Fibroblast of lung (primary cell): ENCODE results near the gene UBN2. TPM values are rescaled to one million over a fixed set of nuclear protein-coding genes. Genes with fewer than 3 reads are reported as not detected.

Source experiments
- DNase-seq, 2 donors: peaks; one replicate each; pipeline versions ENCODE4 v3.0.0 to v3.0.0-alpha.2; 2010; ENCODE audit warnings: low read depth in 2 of 2
- H2AFZ ChIP-seq: 2 replicates; pipeline ENCODE4 v1.5.1; 2012; ENCODE audit warnings: low read length, control low read depth, inconsistent platforms
- H3K27ac ChIP-seq: 2 replicates; pipeline ENCODE4 v1.5.1; 2011; ENCODE audit warnings: low read length, control low read depth; ENCODE audit not compliant: insufficient read depth
- H3K27me3 ChIP-seq: 2 replicates; pipeline ENCODE4 v1.5.1; 2011; ENCODE audit warnings: mild to moderate bottlenecking, low read length; ENCODE audit not compliant: control insufficient read depth, insufficient read depth
- H3K36me3 ChIP-seq: 2 replicates; pipeline ENCODE4 v1.5.1; 2011; ENCODE audit warnings: low read length; ENCODE audit not compliant: control insufficient read depth, insufficient read depth
- H3K4me1 ChIP-seq: 2 replicates; pipeline ENCODE4 v1.5.1; 2011; ENCODE audit warnings: low read length; ENCODE audit not compliant: control insufficient read depth, insufficient read depth; ENCODE audit errors: extremely low read depth
- H3K4me2 ChIP-seq: 2 replicates; pipeline ENCODE4 v1.5.1; 2011; ENCODE audit warnings: low read length, control low read depth; ENCODE audit not compliant: insufficient read depth; ENCODE audit errors: extremely low read depth
- H3K4me3 ChIP-seq, 4 experiments: fragments of 200-600 bp in 1 of 4; sonication (generic) in 1 of 4; replicated peaks in 1 of 4; 2 replicates each; pipeline ENCODE4 v1.5.1; 2011 to 2016; ENCODE audit warnings: low read length in 4 of 4, low read depth in 3 of 4, mild to moderate bottlenecking in 3 of 4, control low read depth in 2 of 4, inconsistent platforms in 1 of 4, mixed read lengths in 1 of 4; ENCODE audit not compliant: insufficient read depth in 1 of 4; ENCODE audit errors: control extremely low read depth in 1 of 4
- H3K79me2 ChIP-seq: 2 replicates; pipeline ENCODE4 v1.5.1; 2012; ENCODE audit warnings: mild to moderate bottlenecking, low read length, inconsistent platforms; ENCODE audit not compliant: control insufficient read depth, insufficient read depth
- H3K9ac ChIP-seq: 2 replicates; pipeline ENCODE4 v1.5.1; 2011; ENCODE audit warnings: mild to moderate bottlenecking, low read length, control low read depth; ENCODE audit not compliant: insufficient read depth
- H3K9me3 ChIP-seq: 2 replicates; pipeline ENCODE4 v1.5.1; 2012; ENCODE audit warnings: low read depth, low read length; ENCODE audit not compliant: control insufficient read depth, insufficient read depth
- H4K20me1 ChIP-seq: 2 replicates; pipeline ENCODE4 v1.5.1; 2011; ENCODE audit warnings: low read length; ENCODE audit not compliant: control insufficient read depth, insufficient read depth; ENCODE audit errors: extremely low read depth
- EZH2 ChIP-seq: IDR thresholded peaks from 2 replicates; pipeline ENCODE4 v1.5.1; 2012; ENCODE audit warnings: low read length, control low read depth, mild to moderate bottlenecking; ENCODE audit errors: missing control alignments
- polyA plus RNA-seq, 2 donors: library from polyadenylated mRNA; depleted of rRNA in 1 of 2; stranded (reverse) in 1 of 2; unstranded in 1 of 2; fragments of >200 nt; gene quantifications; 2 replicates each; pipeline ENCODE4 v1.2.1, GENCODE V29; 2011 to 2012; ENCODE audit warnings: missing spikeins in 1 of 2
- total RNA-seq: library from RNA; depleted of rRNA; stranded (reverse); fragments of >200 nt; gene quantifications from 2 replicates; pipeline ENCODE4 v1.2.1, GENCODE V29; 2014
- TF ChIP-seq, protein P1 (sequence below), 2 donors: IDR thresholded peaks in 1 of 2; conservative IDR thresholded peaks in 1 of 2; 1 replicate in 1 of 2; 2 replicates in 1 of 2; pipeline ENCODE4 v1.5.1; 2011 to 2012; ENCODE audit warnings: low read length in 2 of 2, control low read depth in 1 of 2, inconsistent platforms in 1 of 2, low read depth in 1 of 2, mild to moderate bottlenecking in 1 of 2

Gene UBN2
- total and polyA plus RNA-seq, 2 donors (not counting 1 experiment from before 2014, with no cell fraction given), result 2.2 to 5.9 TPM

DNA sequence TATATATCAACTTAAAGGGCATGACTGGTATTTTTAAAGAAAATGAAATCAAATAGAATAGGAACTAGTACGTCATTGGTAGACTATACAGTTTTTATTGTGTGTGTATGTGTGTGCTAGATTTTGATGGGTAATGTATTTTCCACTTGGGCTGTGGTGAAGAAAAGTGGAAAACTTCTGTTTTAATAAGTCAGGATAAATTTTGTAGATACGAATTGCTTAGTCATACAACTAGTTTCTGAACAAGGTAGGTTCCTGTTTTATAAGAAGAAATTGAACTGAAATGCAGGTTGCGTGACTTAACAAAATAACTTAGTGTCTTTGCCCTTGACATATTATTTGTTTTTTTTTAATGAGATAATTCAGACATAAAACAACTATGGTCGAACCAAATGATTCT, 24.3 kb downstream of the UBN2 start:
- no peaks in the 10 kb centered on the region for H3K27me3 ChIP-seq

DNA sequence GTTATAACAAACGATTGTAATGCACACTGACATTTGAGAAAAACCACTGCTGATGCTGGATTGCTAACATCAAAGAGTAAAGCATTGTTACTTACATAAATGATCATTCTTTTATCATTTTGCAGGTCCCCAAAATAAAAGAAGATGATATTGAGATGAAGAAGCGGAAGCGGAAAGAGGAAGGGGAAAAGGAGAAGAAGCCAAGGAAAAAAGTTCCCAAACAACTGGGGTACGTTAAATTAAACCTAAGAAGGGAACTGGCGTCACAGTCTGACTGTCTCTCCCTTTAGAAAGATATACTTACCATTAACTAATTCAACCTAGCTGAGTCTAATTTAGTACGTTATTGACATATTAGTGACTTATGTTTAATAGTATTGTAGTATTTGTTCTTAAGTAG, 28.1 kb downstream of the UBN2 start:
- no peak overlapping the region for H2AFZ ChIP-seq
- no peak overlapping the region for H3K9ac ChIP-seq
- no peaks in the 10 kb centered on the region for H4K20me1 ChIP-seq
- no peaks in the 10 kb centered on the region for H3K9me3 ChIP-seq
- no peak overlapping the region for H3K4me3 ChIP-seq
- no peaks in the 10 kb centered on the region for H3K36me3 ChIP-seq
- no peaks in the 10 kb centered on the region for H3K27me3 ChIP-seq
- TF ChIP-seq, protein P1, sequence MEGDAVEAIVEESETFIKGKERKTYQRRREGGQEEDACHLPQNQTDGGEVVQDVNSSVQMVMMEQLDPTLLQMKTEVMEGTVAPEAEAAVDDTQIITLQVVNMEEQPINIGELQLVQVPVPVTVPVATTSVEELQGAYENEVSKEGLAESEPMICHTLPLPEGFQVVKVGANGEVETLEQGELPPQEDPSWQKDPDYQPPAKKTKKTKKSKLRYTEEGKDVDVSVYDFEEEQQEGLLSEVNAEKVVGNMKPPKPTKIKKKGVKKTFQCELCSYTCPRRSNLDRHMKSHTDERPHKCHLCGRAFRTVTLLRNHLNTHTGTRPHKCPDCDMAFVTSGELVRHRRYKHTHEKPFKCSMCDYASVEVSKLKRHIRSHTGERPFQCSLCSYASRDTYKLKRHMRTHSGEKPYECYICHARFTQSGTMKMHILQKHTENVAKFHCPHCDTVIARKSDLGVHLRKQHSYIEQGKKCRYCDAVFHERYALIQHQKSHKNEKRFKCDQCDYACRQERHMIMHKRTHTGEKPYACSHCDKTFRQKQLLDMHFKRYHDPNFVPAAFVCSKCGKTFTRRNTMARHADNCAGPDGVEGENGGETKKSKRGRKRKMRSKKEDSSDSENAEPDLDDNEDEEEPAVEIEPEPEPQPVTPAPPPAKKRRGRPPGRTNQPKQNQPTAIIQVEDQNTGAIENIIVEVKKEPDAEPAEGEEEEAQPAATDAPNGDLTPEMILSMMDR (conservative IDR thresholded peaks at IDR 0.05 in 1 of 2, IDR thresholded peaks at IDR 0.05 in 1 of 2; ENCODE audit: low read depth in 1 of 2, low read length in 2 of 2), result no peak
- H3K4me1 ChIP-seq, result no peaks in the 10 kb centered on the region
- H3K27ac ChIP-seq, result no peak overlapping the region
- H3K79me2 ChIP-seq, result no peaks in the 10 kb centered on the region
- no peak for DNase-seq
- H3K4me2 ChIP-seq, result no peak overlapping the region

More for the DNA sequence above, 24.3 kb downstream of the UBN2 start:
- no peaks in the 10 kb centered on the region for H4K20me1 ChIP-seq
- H3K9me3 ChIP-seq, result no peaks in the 10 kb centered on the region
- H3K4me3 ChIP-seq, result no peak overlapping the region
- TF ChIP-seq, protein P1 (conservative IDR thresholded peaks at IDR 0.05 in 1 of 2, IDR thresholded peaks at IDR 0.05 in 1 of 2; ENCODE audit: low read depth in 1 of 2, low read length in 2 of 2), result no peak
- TF ChIP-seq EZH2, result no peak
- H3K36me3 ChIP-seq, result peaks cover 3% of the 10 kb centered on the region
- no peaks in the 10 kb centered on the region for H3K4me1 ChIP-seq
- no peak for DNase-seq
- no peaks in the 10 kb centered on the region for H3K79me2 ChIP-seq
- no peak overlapping the region for H3K4me2 ChIP-seq
- no peak overlapping the region for H3K27ac ChIP-seq
- H2AFZ ChIP-seq, result no peak overlapping the region
- H3K9ac ChIP-seq, result no peak overlapping the region

DNA sequence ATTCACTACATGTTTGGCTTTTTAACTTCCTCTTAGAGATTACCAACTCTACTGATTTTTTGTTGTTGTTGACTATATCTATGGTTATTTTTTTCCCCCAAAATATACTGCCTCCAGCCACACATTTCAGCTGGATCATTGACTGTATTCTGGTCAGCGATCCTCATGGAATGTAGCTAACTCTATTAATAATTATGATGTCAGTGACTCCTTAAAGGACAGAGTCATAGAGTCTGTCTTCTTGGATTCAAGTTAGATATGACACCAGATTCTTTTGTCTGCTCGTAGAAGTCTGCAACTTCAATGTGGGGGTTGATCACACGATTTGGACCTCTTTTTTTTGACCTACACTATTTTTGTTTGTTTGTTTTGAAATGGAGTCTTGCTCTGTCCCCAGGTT, 33.2 kb downstream of the UBN2 start:
- no peak overlapping the region for H3K4me2 ChIP-seq
- no peaks in the 10 kb centered on the region for H3K36me3 ChIP-seq
- H3K9ac ChIP-seq, result no peak overlapping the region
- no peaks in the 10 kb centered on the region for H3K79me2 ChIP-seq
- no peaks in the 10 kb centered on the region for H3K4me1 ChIP-seq
- no peak for DNase-seq
- TF ChIP-seq, protein P1 (conservative IDR thresholded peaks at IDR 0.05 in 1 of 2, IDR thresholded peaks at IDR 0.05 in 1 of 2; ENCODE audit: low read depth in 1 of 2, low read length in 2 of 2), result no peak
- TF ChIP-seq EZH2, result no peak
- H3K4me3 ChIP-seq, result no peak overlapping the region
- no peak overlapping the region for H2AFZ ChIP-seq
- H3K9me3 ChIP-seq, result no peaks in the 10 kb centered on the region
- H3K27me3 ChIP-seq, result no peaks in the 10 kb centered on the region
- no peaks in the 10 kb centered on the region for H4K20me1 ChIP-seq
- no peak overlapping the region for H3K27ac ChIP-seq
